NCI-H1417 (cell line): ENCODE measurements around the gene PGP.
"Not testable (repeated sequence)": the region's sequence is repeated elsewhere in the genome, so short reads cannot be mapped to it uniquely, and the experiment has no call there.

Experiments used
- DNase-seq, 3 experiments: peaks; one replicate each; lab custom pipeline; 2025; lab: John Stamatoyannopoulos, UW

PGP gene

GRCh38 chr16:2214719-2214968, at the start of gene PGP:
Gene PGP, minus strand, starts transcription at chr16:2214840. Its CDS starts 63 bp downstream, at chr16:2214777.
- no peak for DNase-seq

GRCh38 chr16:2263026-2263425, 48.4 kb upstream of the PGP start:
- not testable (repeated sequence) for DNase-seq

DNA sequence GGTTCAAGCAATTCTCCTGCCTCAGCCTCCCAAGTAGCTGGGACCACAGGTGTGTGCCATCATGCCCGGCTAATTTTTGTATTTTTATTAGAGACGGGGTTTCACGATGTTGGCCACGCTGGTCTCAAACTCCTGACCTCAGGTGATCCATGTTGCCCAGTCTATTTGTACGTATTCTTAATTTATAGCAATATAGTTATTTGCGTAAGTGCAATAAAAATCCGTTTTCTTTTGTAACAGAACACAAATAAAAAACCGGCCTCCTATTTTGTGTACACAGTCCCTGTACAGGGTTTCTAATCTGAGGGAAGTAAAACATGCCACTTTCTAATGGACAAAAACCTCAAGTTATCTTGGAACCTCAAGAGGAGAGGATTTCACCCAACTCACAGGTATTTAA, 45.6 kb upstream of the PGP start:
- no peak for DNase-seq

DNA sequence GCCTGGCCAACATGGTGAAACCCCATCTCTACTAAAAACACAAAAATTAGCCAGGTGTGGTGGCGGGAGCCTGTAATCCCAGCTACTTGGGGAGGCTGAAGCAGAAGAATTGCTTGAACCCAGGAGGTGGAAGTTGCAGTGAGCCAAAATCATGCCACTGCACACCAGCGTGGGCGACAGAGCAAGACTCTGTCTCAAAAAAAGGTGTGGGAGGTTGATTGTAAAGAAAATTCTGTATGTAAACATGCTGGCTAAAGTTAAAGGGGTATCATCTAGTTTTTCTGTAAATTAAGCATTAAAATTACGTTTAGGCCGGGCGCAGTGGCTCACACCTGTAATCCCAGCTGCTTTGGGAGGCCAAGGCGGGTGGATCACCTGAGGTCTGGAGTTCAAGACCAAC, 43.9 kb upstream of the PGP start:
- DNase-seq: not testable (repeated sequence)

DNA sequence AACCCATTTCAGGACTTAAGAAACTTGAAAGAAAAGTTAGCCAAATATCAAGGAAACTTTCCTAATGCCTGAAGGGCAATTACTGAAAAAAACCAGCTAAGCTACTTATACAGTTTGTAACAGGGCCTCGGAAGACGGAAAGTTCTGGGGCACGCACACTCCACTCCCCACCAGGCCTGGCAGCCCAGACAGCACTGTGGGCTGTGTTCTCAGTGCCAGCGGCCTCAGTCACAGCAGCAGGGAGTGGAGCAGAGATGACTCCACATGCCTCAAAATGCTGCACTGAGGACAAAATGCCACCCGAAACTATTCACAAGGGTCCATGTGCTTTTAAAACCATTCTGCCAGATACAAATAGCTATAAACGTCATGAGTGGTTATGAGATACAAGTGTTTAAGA, 43.1 kb upstream of the PGP start:
- no peak for DNase-seq

DNA sequence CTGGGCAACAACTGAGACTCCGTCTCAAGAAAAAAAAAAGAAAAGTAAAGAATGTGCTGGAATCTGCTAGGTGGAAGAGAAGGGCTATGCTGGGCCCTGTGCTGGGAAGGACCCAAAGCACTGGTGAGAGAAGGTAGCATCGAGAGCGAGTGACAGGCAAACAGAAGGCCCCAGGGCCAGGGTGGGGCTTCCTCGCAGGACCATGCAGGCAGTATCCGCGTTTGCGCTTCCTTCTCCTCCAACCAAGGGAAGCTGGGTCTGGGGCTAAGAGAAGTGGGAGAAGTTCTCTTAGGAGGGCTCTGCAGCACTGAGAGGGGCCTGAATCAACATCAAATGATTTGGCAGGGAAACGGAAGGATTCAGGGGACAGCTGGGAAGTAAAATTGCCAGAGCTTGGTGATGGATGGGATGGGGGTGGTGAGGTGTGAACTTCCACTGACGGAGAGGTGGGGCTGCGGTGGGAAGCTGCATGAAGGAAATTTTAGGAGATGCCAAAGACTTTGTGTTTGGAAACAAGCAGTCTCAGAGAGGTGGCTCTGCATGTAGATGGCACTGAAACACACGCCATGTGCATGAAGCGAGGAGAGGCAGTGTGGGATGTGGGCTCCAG, 42.0 kb upstream of the PGP start:
- no peak for DNase-seq

- no peak for DNase-seq
Measured at GRCh38 chr16:2253293-2253692, 38.7 kb upstream of the PGP start.

DNA sequence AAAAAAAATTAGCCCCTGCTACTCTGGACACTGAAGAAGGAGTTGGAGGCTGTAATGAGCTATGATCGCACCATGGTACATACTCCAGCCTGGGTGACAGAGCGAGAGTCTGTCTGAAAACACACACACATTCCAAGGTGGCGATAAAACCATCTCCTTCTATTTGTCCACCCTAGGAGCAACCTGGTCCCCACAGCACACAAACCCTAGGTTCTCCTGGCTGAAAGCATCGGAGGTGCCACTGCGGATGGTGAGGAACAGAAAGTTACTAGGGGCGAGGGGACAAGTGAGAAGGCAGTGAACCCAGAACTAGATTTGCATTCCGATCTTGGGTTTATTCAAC, 38.1 kb upstream of the PGP start:
- no peak for DNase-seq

DNA sequence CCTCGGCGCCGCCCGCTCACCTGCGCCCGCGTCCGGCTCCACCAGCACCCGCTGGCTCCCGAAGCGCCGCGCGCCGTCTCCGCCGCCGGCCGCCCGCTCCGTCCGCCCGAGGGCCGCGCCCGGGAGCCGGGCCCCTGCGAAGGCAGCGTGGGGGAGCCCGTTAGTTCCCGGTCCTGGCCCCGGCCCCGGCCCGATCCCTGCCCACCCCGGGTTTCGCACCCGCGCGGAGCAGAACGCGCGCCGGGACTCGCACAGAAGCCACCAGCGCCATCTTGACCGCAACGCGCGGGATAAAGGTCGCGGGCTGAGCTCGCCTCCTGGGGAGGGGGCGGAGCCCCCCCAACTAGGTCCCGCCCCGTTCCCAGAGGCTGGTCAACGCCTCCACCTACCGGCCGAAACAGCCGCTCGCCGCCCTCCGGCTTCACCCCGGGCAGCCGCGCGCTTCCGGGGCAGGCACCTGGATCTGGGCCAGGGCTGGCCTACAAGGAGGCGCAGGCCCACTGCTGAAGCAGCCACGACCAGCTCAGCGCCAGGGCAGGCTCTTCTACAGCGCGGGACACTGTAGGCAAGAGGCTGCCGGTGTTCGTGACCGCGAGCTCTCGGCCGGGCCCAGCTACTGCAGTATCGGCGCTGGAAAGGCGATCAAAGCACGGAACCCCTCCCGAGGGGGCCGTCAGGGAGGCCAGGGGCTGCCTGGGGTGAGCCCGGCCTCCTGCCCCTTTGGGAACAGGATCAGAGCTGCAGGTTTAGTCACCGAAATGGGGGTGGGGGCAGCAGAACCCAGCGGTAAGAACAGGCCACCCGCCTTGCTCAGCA, 36.9 kb upstream of the PGP start, which contains the start of gene ECI1:
Gene ECI1 (minus strand): TSS at position 292 of the 816 bp plus-strand sequence. CDS start 21 bp downstream, at position 271.
- peak; percentile 92 to 98 (median 95) for DNase-seq

- DNase-seq: peak in 1 of 3 experiments; percentile 72
Measured at GRCh38 chr16:2250652-2251295, 36.1 kb upstream of the PGP start.

GRCh38 chr16:2246301-2246885, 31.8 kb upstream of the PGP start:
- no peak for DNase-seq

DNA sequence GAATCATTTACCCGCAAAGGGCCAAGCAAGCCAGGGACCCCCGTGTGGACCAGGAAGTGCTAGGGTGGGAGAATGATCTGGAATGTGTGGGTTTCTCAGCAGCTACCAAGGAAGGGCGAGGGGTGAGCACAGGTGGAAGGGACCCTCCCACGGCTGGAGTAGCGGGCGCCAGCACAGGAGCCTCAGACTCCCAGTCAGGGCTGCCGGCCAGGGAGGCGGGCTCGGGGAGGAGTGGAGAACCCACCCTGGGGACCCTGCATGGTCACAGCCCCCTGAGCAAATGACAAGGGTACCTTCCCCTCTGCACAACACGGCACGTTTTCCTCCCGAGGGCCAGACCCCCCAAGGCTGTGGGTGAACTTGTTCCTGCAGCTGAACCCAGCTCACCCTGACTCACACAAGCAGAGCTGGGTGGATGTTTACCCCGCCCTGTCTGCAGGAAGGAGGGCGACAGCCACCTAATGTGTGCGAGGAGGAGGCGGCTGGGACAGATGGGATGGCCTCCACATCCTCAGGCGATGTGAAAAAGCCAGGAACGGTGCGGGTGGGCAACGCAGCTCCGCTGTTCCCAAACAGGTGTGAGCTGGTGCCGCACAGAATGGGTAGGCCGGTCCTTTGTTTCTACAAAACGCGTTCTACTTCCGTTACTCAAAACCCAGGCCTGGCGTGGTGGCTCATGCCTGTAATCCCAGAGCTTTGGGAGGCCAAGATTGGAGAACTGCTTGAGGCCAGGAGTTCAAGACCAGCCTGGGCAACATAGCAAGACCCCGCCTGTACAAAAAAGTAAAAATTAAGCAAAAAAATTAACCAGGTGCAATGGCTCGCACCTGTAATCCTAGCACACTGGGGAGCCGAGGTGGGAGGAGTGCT, 30.5 kb upstream of the PGP start:
- DNase-seq: no peak

DNA sequence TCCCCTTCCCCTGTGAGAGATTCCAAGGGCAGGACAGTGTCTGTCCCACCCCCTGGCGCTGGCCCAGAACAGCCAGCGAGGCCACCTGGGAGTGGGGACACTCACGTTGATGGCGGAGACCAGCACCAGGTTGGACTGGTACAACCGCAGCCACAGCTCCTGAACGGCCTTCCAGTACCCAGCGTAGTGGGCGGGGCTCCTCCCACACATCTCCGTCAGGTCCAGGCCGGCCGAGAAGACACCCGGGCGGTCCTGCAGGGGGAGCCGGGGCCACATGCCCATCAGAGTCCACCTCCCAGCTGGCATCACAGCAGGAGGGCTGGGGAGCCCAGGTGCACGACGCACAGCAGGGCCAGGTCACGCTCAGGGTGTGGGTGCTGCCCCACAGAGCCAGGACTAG, 29.7 kb upstream of the PGP start:
- DNase-seq: peak in 1 of 3 experiments; percentile 29

DNA sequence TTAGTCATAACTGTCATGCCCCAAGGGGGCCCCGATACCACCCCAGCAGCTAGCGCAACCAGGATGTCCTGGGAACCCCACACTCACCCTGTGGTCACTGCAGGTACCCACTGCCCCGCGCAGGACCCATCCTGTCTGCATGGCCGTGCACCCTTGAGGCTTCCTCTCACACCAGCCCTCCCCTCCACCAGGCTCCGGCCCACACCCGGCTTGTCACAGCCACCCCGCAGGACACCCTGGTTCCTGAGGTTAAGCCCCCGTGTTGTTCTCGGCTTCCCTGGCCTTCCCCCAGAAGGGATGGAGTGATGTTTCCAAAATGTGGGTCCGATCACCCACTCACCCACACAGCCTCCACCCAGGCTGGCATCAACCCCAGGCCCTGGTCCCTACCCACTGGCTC, 29.1 kb upstream of the PGP start:
- DNase-seq: no peak

DNA sequence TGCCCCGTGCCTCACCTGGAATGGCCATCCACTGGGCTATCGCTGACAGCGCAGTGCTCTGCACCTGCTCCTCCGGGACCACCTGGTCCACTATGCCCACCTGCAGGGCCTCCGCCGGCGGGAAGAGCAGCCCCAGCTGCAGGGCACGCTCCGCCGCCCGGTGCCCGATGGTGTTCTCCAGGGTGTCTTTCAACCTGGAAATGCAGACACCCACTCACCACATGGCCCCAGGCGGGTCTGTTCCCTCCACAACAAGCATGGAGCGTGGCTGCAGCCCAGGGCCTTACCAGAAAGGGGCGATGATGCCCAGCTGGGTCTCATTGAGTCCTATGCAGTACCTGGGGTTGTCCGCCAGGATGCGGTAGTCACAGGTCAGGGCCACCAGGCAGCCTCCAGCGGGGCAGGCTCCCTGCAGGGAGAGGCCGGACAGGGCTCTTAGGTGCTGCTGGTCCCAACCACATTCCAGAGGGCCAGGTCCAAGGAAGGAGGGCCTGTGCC, 28.4 kb upstream of the PGP start:
- DNase-seq: no peak

DNA sequence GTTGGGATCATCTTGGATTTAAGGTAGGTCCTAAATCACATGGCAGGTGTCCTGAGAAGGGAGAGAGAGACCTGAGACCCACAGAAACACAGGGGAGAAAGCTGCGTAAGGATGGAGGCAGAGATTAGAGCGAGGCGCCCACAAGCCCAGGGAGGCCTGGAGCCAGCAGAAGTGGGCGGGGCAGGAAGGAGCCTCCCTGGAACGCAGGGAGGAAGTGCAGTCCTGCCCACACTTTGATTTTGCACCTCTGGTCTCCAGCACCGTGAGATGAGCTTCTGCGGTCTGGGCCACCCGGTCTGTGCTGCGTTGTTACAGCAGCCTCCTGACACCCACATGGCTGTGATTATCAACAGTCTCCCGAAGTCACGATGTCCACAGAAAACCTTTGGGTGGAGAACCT, 28.0 kb upstream of the PGP start:
- DNase-seq: no peak

DNA sequence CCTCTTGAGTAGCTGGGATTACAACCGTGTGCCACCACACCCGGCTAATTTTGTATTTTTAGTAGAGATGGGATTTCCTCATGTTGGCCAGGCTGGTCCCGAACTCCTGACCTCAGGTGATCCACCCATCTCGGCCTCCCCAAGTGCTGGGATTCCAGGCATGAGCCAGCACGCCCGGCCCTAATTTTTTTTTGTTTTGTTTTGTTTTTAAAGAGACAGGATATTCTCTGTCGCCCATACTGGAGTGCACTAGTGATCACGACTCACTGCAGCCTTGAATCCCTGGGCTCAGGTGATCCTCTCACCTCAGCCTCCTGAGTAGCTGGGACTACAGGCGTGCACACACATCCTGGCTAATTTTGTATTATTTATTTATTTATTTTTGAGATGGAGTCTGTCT, 25.7 kb upstream of the PGP start:
- DNase-seq: not testable (repeated sequence)

GRCh38 chr16:2238838-2239675, 24.4 kb upstream of the PGP start:
- DNase-seq: peak in 1 of 3 experiments; percentile 69

GRCh38 chr16:2238150-2238837, 23.7 kb upstream of the PGP start:
- no peak for DNase-seq

GRCh38 chr16:2237493-2238149, 23.0 kb upstream of the PGP start:
- no peak for DNase-seq
